WTC11 (cell line): Measurements from ENCODE around the gene SMLR1. TPM values are rescaled to one million over a fixed set of nuclear protein-coding genes. Genes with fewer than 3 reads are reported as not detected.

Experiments
- ATAC-seq: fragments of 200-7000 bp; cut with Tn5 transposase; 2 replicates; pipeline ENCODE4 v1.10.0; 2021; ENCODE audit warnings: mild to moderate bottlenecking, moderate library complexity
- CTCF ChIA-PET: fragments of 300-600 bp; sonication (Branson Sonifier 250); formaldehyde crosslinking; loops from one replicate; lab custom pipeline; 2021; ENCODE audit warnings: antibody characterized with exemption; lab: Charles Lee
- POLR2A ChIA-PET: fragments of 350-600 bp; sonication (Branson Sonifier 250); formaldehyde crosslinking; loops from one replicate; lab custom pipeline; 2021; ENCODE audit warnings: antibody characterized with exemption; lab: Charles Lee
- DNase-seq: peaks from one replicate; pipeline ENCODE4 v3.0.0; 2021; ENCODE audit warnings: low spot score
- H3K27ac Mint-ChIP-seq: 2 replicates; pipeline ENCODE4 v1.8.0; 2021; ENCODE audit warnings: mixed read lengths
- H3K27me3 Mint-ChIP-seq: 2 replicates; pipeline ENCODE4 v1.8.0; 2021; ENCODE audit warnings: low read depth, mild to moderate bottlenecking, moderate library complexity, mixed read lengths
- H3K36me3 Mint-ChIP-seq: 2 replicates; pipeline ENCODE4 v1.8.0; 2021; ENCODE audit warnings: mixed read lengths
- H3K4me1 Mint-ChIP-seq: 2 replicates; pipeline ENCODE4 v1.8.0; 2022; ENCODE audit warnings: mixed read lengths
- H3K4me3 Mint-ChIP-seq: 2 replicates; pipeline ENCODE4 v1.8.0; 2021; ENCODE audit warnings: mild to moderate bottlenecking, moderate library complexity, mixed read lengths
- H3K9me3 Mint-ChIP-seq: 2 replicates; pipeline ENCODE4 v1.8.0; 2021; ENCODE audit warnings: mixed read lengths
- ATF1 ChIP-seq: sonication (generic); formaldehyde crosslinking; IDR thresholded peaks from 2 replicates; pipeline ENCODE4 v1.8.1; 2023; ENCODE audit warnings: mild to moderate bottlenecking, moderate library complexity, missing genetic modification reagents
- FOXK1 ChIP-seq: sonication (generic); formaldehyde crosslinking; IDR thresholded peaks from 2 replicates; pipeline ENCODE4 v1.8.0; 2022; ENCODE audit warnings: mild to moderate bottlenecking, moderate library complexity, missing genetic modification reagents
- IRF2 ChIP-seq: sonication (generic); formaldehyde crosslinking; IDR thresholded peaks from 2 replicates; pipeline ENCODE4 v1.8.0; 2022; ENCODE audit warnings: low read depth, missing genetic modification reagents, borderline replicate concordance
- MXD4 ChIP-seq: fragments of 250-450 bp; sonication (Bioruptor Pico); IDR thresholded peaks from 2 replicates; pipeline ENCODE4 v1.8.0; 2021; ENCODE audit warnings: mild to moderate bottlenecking, moderate library complexity, borderline replicate concordance
- NR2C2 ChIP-seq: sonication (generic); formaldehyde crosslinking; IDR thresholded peaks from 2 replicates; pipeline ENCODE4 v1.8.0; 2022; ENCODE audit warnings: mild to moderate bottlenecking, missing genetic modification reagents
- NR3C1 ChIP-seq: sonication (generic); formaldehyde crosslinking; conservative IDR thresholded peaks from 2 replicates; pipeline ENCODE4 v1.8.1; 2023; ENCODE audit warnings: low read depth, mild to moderate bottlenecking, missing genetic modification reagents
- SOX15 ChIP-seq: fragments of 250-450 bp; sonication (Bioruptor Pico); IDR thresholded peaks from 2 replicates; pipeline ENCODE4 v1.9.0; 2021; ENCODE audit warnings: mild to moderate bottlenecking
- SP1 ChIP-seq: sonication (generic); formaldehyde crosslinking; conservative IDR thresholded peaks from 2 replicates; pipeline ENCODE4 v1.8.1; 2022; ENCODE audit warnings: missing genetic modification reagents
- TCF7 ChIP-seq: sonication (generic); formaldehyde crosslinking; IDR thresholded peaks from 2 replicates; pipeline ENCODE4 v1.8.0; 2022; ENCODE audit warnings: mild to moderate bottlenecking, low read depth, missing genetic modification reagents, moderate library complexity
- TEAD4 ChIP-seq: sonication (generic); formaldehyde crosslinking; IDR thresholded peaks from 2 replicates; pipeline ENCODE4 v1.8.0; 2022; ENCODE audit warnings: mild to moderate bottlenecking, missing genetic modification reagents
- ZNF671 ChIP-seq: fragments of 250-450 bp; sonication (Bioruptor Pico); IDR thresholded peaks from 2 replicates; pipeline ENCODE4 v1.8.0; 2021; ENCODE audit warnings: mild to moderate bottlenecking
- total RNA-seq: library from RNA; stranded (reverse); gene quantifications from 3 replicates; pipeline ENCODE4 v1.2.3, GENCODE V29; 2021
- TF ChIP-seq, protein P1 (sequence below): fragments of 250-450 bp; sonication (Bioruptor Pico); IDR thresholded peaks from 2 replicates; pipeline ENCODE4 v1.9.0; 2021; ENCODE audit warnings: mild to moderate bottlenecking
- TF ChIP-seq, protein P2 (sequence below): sonication (generic); formaldehyde crosslinking; IDR thresholded peaks from 2 replicates; pipeline ENCODE4 v1.8.1; 2023; ENCODE audit warnings: mild to moderate bottlenecking, missing genetic modification reagents, moderate library complexity
- TF ChIP-seq, protein P3 (sequence below): fragments of 250-450 bp; sonication (Bioruptor Pico); IDR thresholded peaks from 2 replicates; pipeline ENCODE4 v1.9.0; 2021; ENCODE audit warnings: mild to moderate bottlenecking, borderline replicate concordance
- TF ChIP-seq, protein P4 (sequence below): sonication (generic); formaldehyde crosslinking; IDR thresholded peaks from 2 replicates; pipeline ENCODE4 v1.8.1; 2022; ENCODE audit warnings: missing genetic modification reagents, borderline replicate concordance
- TF ChIP-seq, protein P5 (sequence below): sonication (generic); formaldehyde crosslinking; IDR thresholded peaks from 2 replicates; pipeline ENCODE4 v1.8.1; 2022; ENCODE audit warnings: mild to moderate bottlenecking, missing genetic modification reagents, moderate library complexity, borderline replicate concordance

Gene SMLR1
- total RNA-seq, 1 experiment from 2014 or later, result not detected

DNA sequence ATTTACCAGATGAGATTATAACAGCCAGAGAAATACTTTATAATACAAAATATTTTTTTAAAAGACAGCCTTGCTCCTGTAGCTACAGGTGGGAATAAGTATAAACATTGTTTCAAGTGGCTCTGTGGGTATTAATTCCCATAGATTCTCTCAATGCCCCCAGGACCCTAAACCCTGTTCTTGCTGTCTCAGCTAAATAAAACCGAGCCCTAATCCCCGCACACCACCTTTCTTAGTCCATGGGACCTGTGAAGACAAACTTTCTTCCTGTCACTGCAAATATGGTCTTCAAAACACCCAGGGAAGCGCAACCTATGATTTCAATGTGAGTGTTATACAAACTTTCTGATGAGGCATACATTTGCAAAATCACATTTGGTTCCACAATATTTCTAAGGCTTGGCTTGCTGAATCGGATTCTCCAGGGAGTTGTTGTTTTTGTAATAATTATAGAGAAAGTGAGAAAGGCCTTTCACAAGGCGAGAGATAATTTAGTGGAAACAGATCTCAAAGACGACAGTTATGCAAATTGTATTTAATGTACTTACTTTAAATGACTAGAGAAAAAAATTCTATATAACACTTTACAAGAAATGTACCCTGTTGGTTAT is 11.1 kb downstream of the SMLR1 start:
- ChIA-PET POLR2A (no interaction called here), CTCF (no interaction called here)
- H3K36me3 Mint-ChIP-seq, result no peaks in the 10 kb centered on the region
- no peak overlapping the region for H3K4me3 Mint-ChIP-seq
- ATAC-seq (no peak), DNase-seq (no peak)
- no peaks in the 10 kb centered on the region for H3K27me3 Mint-ChIP-seq
- no peak for TF ChIP-seq NR3C1 (CRISPR knock-in tag)
- TF ChIP-seq FOXK1 (CRISPR knock-in tag), result no peak
- TF ChIP-seq IRF2, result no peak
- no peak for TF ChIP-seq ATF1 (CRISPR knock-in tag)
- TF ChIP-seq MXD4 (CRISPR knock-in tag), result no peak
- no peak for TF ChIP-seq ZNF671
- TF ChIP-seq SP1 (CRISPR knock-in tag), result no peak
- TF ChIP-seq, protein P1, sequence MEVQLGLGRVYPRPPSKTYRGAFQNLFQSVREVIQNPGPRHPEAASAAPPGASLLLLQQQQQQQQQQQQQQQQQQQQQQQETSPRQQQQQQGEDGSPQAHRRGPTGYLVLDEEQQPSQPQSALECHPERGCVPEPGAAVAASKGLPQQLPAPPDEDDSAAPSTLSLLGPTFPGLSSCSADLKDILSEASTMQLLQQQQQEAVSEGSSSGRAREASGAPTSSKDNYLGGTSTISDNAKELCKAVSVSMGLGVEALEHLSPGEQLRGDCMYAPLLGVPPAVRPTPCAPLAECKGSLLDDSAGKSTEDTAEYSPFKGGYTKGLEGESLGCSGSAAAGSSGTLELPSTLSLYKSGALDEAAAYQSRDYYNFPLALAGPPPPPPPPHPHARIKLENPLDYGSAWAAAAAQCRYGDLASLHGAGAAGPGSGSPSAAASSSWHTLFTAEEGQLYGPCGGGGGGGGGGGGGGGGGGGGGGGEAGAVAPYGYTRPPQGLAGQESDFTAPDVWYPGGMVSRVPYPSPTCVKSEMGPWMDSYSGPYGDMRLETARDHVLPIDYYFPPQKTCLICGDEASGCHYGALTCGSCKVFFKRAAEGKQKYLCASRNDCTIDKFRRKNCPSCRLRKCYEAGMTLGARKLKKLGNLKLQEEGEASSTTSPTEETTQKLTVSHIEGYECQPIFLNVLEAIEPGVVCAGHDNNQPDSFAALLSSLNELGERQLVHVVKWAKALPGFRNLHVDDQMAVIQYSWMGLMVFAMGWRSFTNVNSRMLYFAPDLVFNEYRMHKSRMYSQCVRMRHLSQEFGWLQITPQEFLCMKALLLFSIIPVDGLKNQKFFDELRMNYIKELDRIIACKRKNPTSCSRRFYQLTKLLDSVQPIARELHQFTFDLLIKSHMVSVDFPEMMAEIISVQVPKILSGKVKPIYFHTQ (CRISPR knock-in tag), result no peak
- TF ChIP-seq, protein P2, sequence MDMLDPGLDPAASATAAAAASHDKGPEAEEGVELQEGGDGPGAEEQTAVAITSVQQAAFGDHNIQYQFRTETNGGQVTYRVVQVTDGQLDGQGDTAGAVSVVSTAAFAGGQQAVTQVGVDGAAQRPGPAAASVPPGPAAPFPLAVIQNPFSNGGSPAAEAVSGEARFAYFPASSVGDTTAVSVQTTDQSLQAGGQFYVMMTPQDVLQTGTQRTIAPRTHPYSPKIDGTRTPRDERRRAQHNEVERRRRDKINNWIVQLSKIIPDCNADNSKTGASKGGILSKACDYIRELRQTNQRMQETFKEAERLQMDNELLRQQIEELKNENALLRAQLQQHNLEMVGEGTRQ, result no peak
- TF ChIP-seq, protein P3, sequence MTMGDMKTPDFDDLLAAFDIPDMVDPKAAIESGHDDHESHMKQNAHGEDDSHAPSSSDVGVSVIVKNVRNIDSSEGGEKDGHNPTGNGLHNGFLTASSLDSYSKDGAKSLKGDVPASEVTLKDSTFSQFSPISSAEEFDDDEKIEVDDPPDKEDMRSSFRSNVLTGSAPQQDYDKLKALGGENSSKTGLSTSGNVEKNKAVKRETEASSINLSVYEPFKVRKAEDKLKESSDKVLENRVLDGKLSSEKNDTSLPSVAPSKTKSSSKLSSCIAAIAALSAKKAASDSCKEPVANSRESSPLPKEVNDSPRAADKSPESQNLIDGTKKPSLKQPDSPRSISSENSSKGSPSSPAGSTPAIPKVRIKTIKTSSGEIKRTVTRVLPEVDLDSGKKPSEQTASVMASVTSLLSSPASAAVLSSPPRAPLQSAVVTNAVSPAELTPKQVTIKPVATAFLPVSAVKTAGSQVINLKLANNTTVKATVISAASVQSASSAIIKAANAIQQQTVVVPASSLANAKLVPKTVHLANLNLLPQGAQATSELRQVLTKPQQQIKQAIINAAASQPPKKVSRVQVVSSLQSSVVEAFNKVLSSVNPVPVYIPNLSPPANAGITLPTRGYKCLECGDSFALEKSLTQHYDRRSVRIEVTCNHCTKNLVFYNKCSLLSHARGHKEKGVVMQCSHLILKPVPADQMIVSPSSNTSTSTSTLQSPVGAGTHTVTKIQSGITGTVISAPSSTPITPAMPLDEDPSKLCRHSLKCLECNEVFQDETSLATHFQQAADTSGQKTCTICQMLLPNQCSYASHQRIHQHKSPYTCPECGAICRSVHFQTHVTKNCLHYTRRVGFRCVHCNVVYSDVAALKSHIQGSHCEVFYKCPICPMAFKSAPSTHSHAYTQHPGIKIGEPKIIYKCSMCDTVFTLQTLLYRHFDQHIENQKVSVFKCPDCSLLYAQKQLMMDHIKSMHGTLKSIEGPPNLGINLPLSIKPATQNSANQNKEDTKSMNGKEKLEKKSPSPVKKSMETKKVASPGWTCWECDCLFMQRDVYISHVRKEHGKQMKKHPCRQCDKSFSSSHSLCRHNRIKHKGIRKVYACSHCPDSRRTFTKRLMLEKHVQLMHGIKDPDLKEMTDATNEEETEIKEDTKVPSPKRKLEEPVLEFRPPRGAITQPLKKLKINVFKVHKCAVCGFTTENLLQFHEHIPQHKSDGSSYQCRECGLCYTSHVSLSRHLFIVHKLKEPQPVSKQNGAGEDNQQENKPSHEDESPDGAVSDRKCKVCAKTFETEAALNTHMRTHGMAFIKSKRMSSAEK (CRISPR knock-in tag), result no peak
- no peak for TF ChIP-seq NR2C2 (CRISPR knock-in tag)
- TF ChIP-seq, protein P4, sequence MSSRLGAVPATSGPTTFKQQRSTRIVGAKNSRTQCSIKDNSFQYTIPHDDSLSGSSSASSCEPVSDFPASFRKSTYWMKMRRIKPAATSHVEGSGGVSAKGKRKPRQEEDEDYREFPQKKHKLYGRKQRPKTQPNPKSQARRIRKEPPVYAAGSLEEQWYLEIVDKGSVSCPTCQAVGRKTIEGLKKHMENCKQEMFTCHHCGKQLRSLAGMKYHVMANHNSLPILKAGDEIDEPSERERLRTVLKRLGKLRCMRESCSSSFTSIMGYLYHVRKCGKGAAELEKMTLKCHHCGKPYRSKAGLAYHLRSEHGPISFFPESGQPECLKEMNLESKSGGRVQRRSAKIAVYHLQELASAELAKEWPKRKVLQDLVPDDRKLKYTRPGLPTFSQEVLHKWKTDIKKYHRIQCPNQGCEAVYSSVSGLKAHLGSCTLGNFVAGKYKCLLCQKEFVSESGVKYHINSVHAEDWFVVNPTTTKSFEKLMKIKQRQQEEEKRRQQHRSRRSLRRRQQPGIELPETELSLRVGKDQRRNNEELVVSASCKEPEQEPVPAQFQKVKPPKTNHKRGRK (CRISPR knock-in tag), result no peak
- no peaks in the 10 kb centered on the region for H3K9me3 Mint-ChIP-seq
- no peak overlapping the region for H3K27ac Mint-ChIP-seq
- H3K4me1 Mint-ChIP-seq, result peaks cover 39% of the 10 kb centered on the region

DNA sequence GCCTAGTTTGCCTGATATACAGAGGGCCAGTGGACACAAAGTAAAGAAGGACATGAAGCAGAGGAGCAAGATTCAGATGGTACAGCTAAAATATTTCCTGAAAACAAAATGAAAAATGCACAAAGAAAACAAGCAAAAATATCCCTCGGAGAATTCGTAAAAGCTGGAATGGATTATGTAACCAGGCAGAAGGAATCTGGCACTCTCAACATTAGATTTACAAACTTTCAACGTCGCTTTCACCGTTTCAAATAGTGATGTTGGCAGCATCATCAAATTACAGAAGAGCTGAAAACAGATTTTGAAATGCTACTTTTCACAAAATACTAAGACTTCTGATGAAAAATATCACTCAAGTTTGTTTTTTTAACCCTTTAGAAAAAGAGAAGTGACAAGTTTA is 11.7 kb downstream of the SMLR1 start:
- Mint-ChIP-seq H3K9me3 (no peaks in the 10 kb centered on the region), H3K27me3 (no peaks in the 10 kb centered on the region), H3K36me3 (no peaks in the 10 kb centered on the region), H3K27ac (no peak overlapping the region), H3K4me3 (no peak overlapping the region), H3K4me1 (peaks cover 39% of the 10 kb centered on the region)
- DNase-seq (no peak), ATAC-seq (no peak)
- ChIA-PET POLR2A (no interaction called here), CTCF (no interaction called here)
- TF ChIP-seq TEAD4 (no peak), SP1 (CRISPR knock-in tag) (no peak), TCF7 (CRISPR knock-in tag) (no peak), SOX15 (no peak)
- TF ChIP-seq, protein P5, sequence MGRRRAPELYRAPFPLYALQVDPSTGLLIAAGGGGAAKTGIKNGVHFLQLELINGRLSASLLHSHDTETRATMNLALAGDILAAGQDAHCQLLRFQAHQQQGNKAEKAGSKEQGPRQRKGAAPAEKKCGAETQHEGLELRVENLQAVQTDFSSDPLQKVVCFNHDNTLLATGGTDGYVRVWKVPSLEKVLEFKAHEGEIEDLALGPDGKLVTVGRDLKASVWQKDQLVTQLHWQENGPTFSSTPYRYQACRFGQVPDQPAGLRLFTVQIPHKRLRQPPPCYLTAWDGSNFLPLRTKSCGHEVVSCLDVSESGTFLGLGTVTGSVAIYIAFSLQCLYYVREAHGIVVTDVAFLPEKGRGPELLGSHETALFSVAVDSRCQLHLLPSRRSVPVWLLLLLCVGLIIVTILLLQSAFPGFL, result no peak
